Left lung (tissue), 14 donors: ENCODE data around the gene CSGALNACT2. TPM values are rescaled to one million over a fixed set of nuclear protein-coding genes. Genes with fewer than 3 reads are reported as not detected.
A peak's percentile ranks its signal among the peaks of the same experiment; 100 is the strongest.

Experiments
- ATAC-seq: fragments of 200-7000 bp; cut with Tn5 transposase; one replicate; pipeline ENCODE4 v1.9.1; 2020; ENCODE audit warnings: moderate library complexity
- DNase-seq, 4 donors: peaks; one replicate each; pipeline ENCODE4 v3.0.0-alpha.2; 2013 to 2020
- H3K27ac ChIP-seq, 2 donors: fragments of 200-600 bp; sonication (generic) in 1 of 2; one replicate each; pipeline versions ENCODE4 v1.5.0 to v1.8.0; 2020 to 2021
- H3K27me3 ChIP-seq, 2 donors: fragments of 200-600 bp; sonication (generic) in 1 of 2; one replicate each; pipeline versions ENCODE4 v1.5.0 to v1.8.0; 2020 to 2021
- H3K36me3 ChIP-seq, 2 donors: fragments of 200-600 bp; sonication (generic) in 1 of 2; one replicate each; pipeline versions ENCODE4 v1.5.0 to v1.8.0; 2020 to 2021
- H3K4me1 ChIP-seq, 2 donors: fragments of 200-600 bp; one replicate each; pipeline ENCODE4 v1.8.0; 2021
- H3K4me3 ChIP-seq, 2 donors: fragments of 200-600 bp; sonication (generic) in 1 of 2; one replicate each; pipeline versions ENCODE4 v1.5.0 to v1.8.0; 2020 to 2021; ENCODE audit warnings: mild to moderate bottlenecking in 1 of 2
- H3K9me3 ChIP-seq, 2 donors: fragments of 200-600 bp; sonication (generic) in 1 of 2; one replicate each; pipeline versions ENCODE4 v1.5.0 to v1.8.0; 2020 to 2021
- CTCF ChIP-seq, 2 donors: fragments of 200-600 bp; sonication (generic) in 1 of 2; IDR thresholded peaks; one replicate each; pipeline versions ENCODE4 v1.5.0 to v1.8.0; 2021; ENCODE audit warnings: antibody characterized with exemption in 2 of 2
- intact Hi-C, 2 donors: fragments of 100-400 bp; cut with DNase I; formaldehyde crosslinking; loops; one replicate each; pipeline versions ENCODE4 v1.11.2 to v1.14.2; 2022
- long read RNA-seq, 12 donors: library from polyadenylated mRNA in 2 of 12; unstranded in 2 of 12; transcript quantifications; one replicate each; pipeline ENCODE4 v2.0.0 and lab custom pipeline, GENCODE V29; 2019 to 2026
- polyA plus RNA-seq, 6 donors: library from polyadenylated mRNA; unstranded; fragments of 120-200 nt; gene quantifications; one replicate each; pipeline ENCODE4 v1.2.1, GENCODE V29; 2013; ENCODE audit not compliant: insufficient read length in 6 of 6
- total RNA-seq, 2 donors: library from RNA; stranded (reverse); fragmentation: NEBNext Ultra II Directional; extraction: Animal tissue kit (Norgen Biotek cat#: 25700); gene quantifications; one replicate each; pipeline ENCODE4 v1.2.1, GENCODE V29; 2021
- donor health status: DM: no; HTN: yes; CAD: no.
- donor health status: DM: no; HTN: no; CAD: no.

CSGALNACT2 gene
- 10 to 100 TPM; 32.4 to 39.9 TPM for total RNA-seq
- 10 to 100 TPM; 31.4 to 45.0 (median 36.6) TPM for polyA plus RNA-seq
- long read RNA-seq, donor 1, transcript CSGALNACT2-201 (8 exons, 3,730 nt) = major isoform, 6 of 25 reads
- long read RNA-seq, donor 1, partial matches to known transcripts = 19 of 25 reads
- long read RNA-seq, donor 1, other reads (novel, unspliced or antisense) = 0 of 25 reads
- long read RNA-seq, donor 2, transcript CSGALNACT2-201 (8 exons, 3,730 nt) = major isoform, 6 of 6 reads
- long read RNA-seq, donor 2, partial matches to known transcripts = 0 of 6 reads
- long read RNA-seq, donor 2, other reads (novel, unspliced or antisense) = 0 of 6 reads
- long read RNA-seq, donor 3, transcript CSGALNACT2-201 (8 exons, 3,730 nt) = major isoform, 6 of 6 reads
- long read RNA-seq, donor 3, partial matches to known transcripts = 0 of 6 reads
- long read RNA-seq, donor 3, other reads (novel, unspliced or antisense) = 0 of 6 reads
- long read RNA-seq, donor 4, partial matches to known transcripts = 1 of 1 reads
- long read RNA-seq, donor 4, other reads (novel, unspliced or antisense) = 0 of 1 reads
- long read RNA-seq, donor 5, transcript CSGALNACT2-201 (8 exons, 3,730 nt) = major isoform, 7 of 15 reads
- long read RNA-seq, donor 5, partial matches to known transcripts = 8 of 15 reads
- long read RNA-seq, donor 5, other reads (novel, unspliced or antisense) = 0 of 15 reads
- long read RNA-seq, donor 6, transcript CSGALNACT2-201 (8 exons, 3,730 nt) = major isoform, 5 of 5 reads
- long read RNA-seq, donor 6, partial matches to known transcripts = 0 of 5 reads
- long read RNA-seq, donor 6, other reads (novel, unspliced or antisense) = 0 of 5 reads
- long read RNA-seq, donor 7, transcript CSGALNACT2-201 (8 exons, 3,730 nt) = major isoform, 5 of 5 reads
- long read RNA-seq, donor 7, partial matches to known transcripts = 0 of 5 reads
- long read RNA-seq, donor 7, other reads (novel, unspliced or antisense) = 0 of 5 reads
- long read RNA-seq, donor 8, transcript CSGALNACT2-201 (8 exons, 3,730 nt) = major isoform, 8 of 8 reads
- long read RNA-seq, donor 8, partial matches to known transcripts = 0 of 8 reads
- long read RNA-seq, donor 8, other reads (novel, unspliced or antisense) = 0 of 8 reads
- long read RNA-seq, donor 9 = 0 reads
- long read RNA-seq, donor 10, partial matches to known transcripts = 1 of 1 reads
- long read RNA-seq, donor 10, other reads (novel, unspliced or antisense) = 0 of 1 reads
- long read RNA-seq, donor 11, partial matches to known transcripts = 18 of 20 reads
- long read RNA-seq, donor 11, other reads (novel, unspliced or antisense) = 0 of 20 reads
- long read RNA-seq, donor 12 = 0 reads

- ATAC-seq = peak; percentile 94
- peak; percentile 87 to 97 (median 90) for DNase-seq
- Histone ChIP-seq H3K4me1 (peaks cover 25 to 58% of the 10 kb centered on the region in 2 donors), H3K4me3 (peak within 1 kb of the TSS; percentile 82 to 96), H3K9me3 (no peaks in the 10 kb centered on the region), H3K27me3 (no peaks in the 10 kb centered on the region), H3K27ac (peak within 1 kb of the TSS; percentile 96 to 97), H3K36me3 (no peaks in the 10 kb centered on the region)
- no peak for TF ChIP-seq CTCF (IDR thresholded peaks at IDR 0.05)
- intact Hi-C loops = no loop called here
These were observed at the start of gene CSGALNACT2 for GRCh38 chr10:43138021-43138756. Gene CSGALNACT2 (plus strand): TSS chr10:43138445. CDS start chr10:43155150, 16,705 bp downstream.

- Histone ChIP-seq H3K9me3 (no peaks in the 10 kb centered on the region), H3K36me3 (no peaks in the 10 kb centered on the region), H3K27me3 (peaks cover 0 to 30% of the 10 kb centered on the region in 2 donors), H3K4me3 (no peak overlapping the region), H3K27ac (no peak overlapping the region), H3K4me1 (peaks cover 0 to 14% of the 10 kb centered on the region in 2 donors)
- TF ChIP-seq CTCF (IDR thresholded peaks at IDR 0.05) = no peak
- DNase-seq = no peak
- intact Hi-C loops = no loop called here
- ATAC-seq = no peak
These were observed 48.7 kb upstream of the CSGALNACT2 start for GRCh38 chr10:43089519-43089918.

GRCh38 chr10:43090188-43090587 is 48.1 kb upstream of the CSGALNACT2 start:
- peak; percentile 47 for ATAC-seq

More at GRCh38 chr10:43090188-43090587, 48.1 kb upstream of the CSGALNACT2 start:
- Histone ChIP-seq H3K4me3 (no peak overlapping the region), H3K27ac (no peak overlapping the region), H3K27me3 (peaks cover 0 to 32% of the 10 kb centered on the region in 2 donors), H3K9me3 (no peaks in the 10 kb centered on the region), H3K4me1 (peaks cover 0 to 14% of the 10 kb centered on the region in 2 donors), H3K36me3 (no peaks in the 10 kb centered on the region)
- no peak for TF ChIP-seq CTCF (IDR thresholded peaks at IDR 0.05)
- intact Hi-C loops = no loop called here
- no peak for DNase-seq
